A673 (cell line): ENCODE data around the gene XPOT. TPM values are rescaled to one million over a fixed set of nuclear protein-coding genes. Genes with fewer than 3 reads are reported as not detected.

Experiments
- BruUV-seq: library from RNA; stranded (reverse); fragments of 400-500 nt; replicated peaks from 2 replicates; lab custom pipeline; 2021; lab: Mats Ljungman, UMichigan
- CTCF ChIA-PET: fragments of 300-600 bp; sonication (Branson Sonifier 250); formaldehyde crosslinking; loops from one replicate; lab custom pipeline; 2022; ENCODE audit warnings: antibody characterized with exemption; lab: Charles Lee
- POLR2A ChIA-PET: fragments of 300-600 bp; sonication (Branson Sonifier 250); formaldehyde crosslinking; loops from one replicate; lab custom pipeline; 2022; ENCODE audit warnings: antibody characterized with exemption; ENCODE audit not compliant: low non-redundant PET; lab: Charles Lee
- DNase-seq: peaks from one replicate; pipeline ENCODE4 v3.0.0-alpha.2; 2015; ENCODE audit warnings: low spot score
- H3K27ac ChIP-seq: fragments of 200-600 bp; sonication (generic); 2 replicates; pipeline ENCODE4 v1.5.1; 2016; ENCODE audit warnings: mixed run types, low read depth, mild to moderate bottlenecking, mixed read lengths, antibody characterized with exemption, low read length; ENCODE audit not compliant: poor library complexity, severe bottlenecking
- H3K27me3 ChIP-seq: fragments of 200-600 bp; sonication (generic); replicated peaks from 2 replicates; pipeline ENCODE4 v1.6.1; 2017; ENCODE audit warnings: mixed run types, low read depth, mild to moderate bottlenecking, mixed read lengths, antibody characterized with exemption, low read length; ENCODE audit not compliant: insufficient read depth, poor library complexity
- H3K36me3 ChIP-seq: fragments of 200-600 bp; sonication (generic); 2 replicates; pipeline ENCODE4 v1.6.1; 2016; ENCODE audit warnings: mixed run types, mild to moderate bottlenecking, mixed read lengths, antibody characterized with exemption, low read length; ENCODE audit not compliant: insufficient read depth, poor library complexity, severe bottlenecking
- H3K4me1 ChIP-seq: fragments of 200-600 bp; sonication (generic); 2 replicates; pipeline ENCODE4 v1.6.1; 2017; ENCODE audit warnings: mixed run types, mild to moderate bottlenecking, mixed read lengths, antibody characterized with exemption, low read length; ENCODE audit not compliant: insufficient read depth, poor library complexity, severe bottlenecking
- H3K4me3 ChIP-seq: fragments of 200-600 bp; sonication (generic); 2 replicates; pipeline ENCODE4 v1.5.1; 2016; ENCODE audit warnings: low read depth, mixed run types, mild to moderate bottlenecking, mixed read lengths, low read length; ENCODE audit not compliant: poor library complexity, severe bottlenecking
- H3K9me3 ChIP-seq: fragments of 200-600 bp; sonication (generic); 2 replicates; pipeline ENCODE4 v1.6.1; 2016; ENCODE audit warnings: mixed run types, low read depth, mild to moderate bottlenecking, mixed read lengths, antibody characterized with exemption, low read length; ENCODE audit not compliant: poor library complexity, severe bottlenecking
- EZH2 ChIP-seq: fragments of 200-600 bp; sonication (generic); IDR thresholded peaks from 2 replicates; pipeline ENCODE4 v1.6.1; 2017; ENCODE audit warnings: borderline replicate concordance, low read depth, mild to moderate bottlenecking, mixed read lengths, antibody characterized with exemption, low read length; ENCODE audit not compliant: poor library complexity, severe bottlenecking
- intact Hi-C: fragments of 100-400 bp; cut with micrococcal nuclease; formaldehyde crosslinking; loops from one replicate; pipeline ENCODE4 v1.10.0; 2022; ENCODE audit not compliant: unreplicated experiment
- total RNA-seq: library from RNA; stranded (reverse); gene quantifications from 2 replicates; pipeline ENCODE4 v1.2.3, GENCODE V29; 2021
- TF ChIP-seq, protein P1 (sequence below): fragments of 300-800, 200-600 bp; sonication (generic); conservative IDR thresholded peaks from 2 replicates; pipeline ENCODE4 v1.5.1; 2017; ENCODE audit warnings: low read depth, mild to moderate bottlenecking, antibody characterized with exemption, low read length, moderate library complexity, mixed read lengths

Gene XPOT
- total RNA-seq, 1 experiment from 2014 or later, result 192 TPM

DNA sequence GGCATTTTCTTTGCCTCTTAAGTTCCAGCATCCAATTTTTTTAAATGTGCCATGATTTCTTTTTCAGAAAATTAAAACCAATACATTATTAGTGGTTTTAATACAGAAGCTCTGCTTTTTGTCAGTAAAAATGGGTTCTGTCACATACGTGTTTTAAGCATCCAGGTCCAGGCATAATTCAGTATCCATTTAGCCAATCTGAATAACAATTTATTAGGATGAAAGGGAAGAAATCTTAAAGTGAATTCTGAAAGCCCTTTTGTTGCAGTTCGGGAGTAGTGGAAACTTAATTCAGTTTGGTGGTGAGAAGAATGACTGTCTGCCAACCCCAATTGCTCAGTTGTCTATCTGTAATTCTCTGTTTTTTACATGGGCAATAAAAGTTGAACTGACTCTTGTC is 7.2 kb downstream of the XPOT start:
- Histone ChIP-seq H3K27ac (no peak overlapping the region), H3K4me3 (no peak overlapping the region), H3K36me3 (peaks cover 72% of the 10 kb centered on the region), H3K9me3 (no peaks in the 10 kb centered on the region), H3K27me3 (no peaks in the 10 kb centered on the region), H3K4me1 (peaks cover 25% of the 10 kb centered on the region)
- no TSS peak for BruUV-seq
- no peak for TF ChIP-seq EZH2
- TF ChIP-seq, protein P1, sequence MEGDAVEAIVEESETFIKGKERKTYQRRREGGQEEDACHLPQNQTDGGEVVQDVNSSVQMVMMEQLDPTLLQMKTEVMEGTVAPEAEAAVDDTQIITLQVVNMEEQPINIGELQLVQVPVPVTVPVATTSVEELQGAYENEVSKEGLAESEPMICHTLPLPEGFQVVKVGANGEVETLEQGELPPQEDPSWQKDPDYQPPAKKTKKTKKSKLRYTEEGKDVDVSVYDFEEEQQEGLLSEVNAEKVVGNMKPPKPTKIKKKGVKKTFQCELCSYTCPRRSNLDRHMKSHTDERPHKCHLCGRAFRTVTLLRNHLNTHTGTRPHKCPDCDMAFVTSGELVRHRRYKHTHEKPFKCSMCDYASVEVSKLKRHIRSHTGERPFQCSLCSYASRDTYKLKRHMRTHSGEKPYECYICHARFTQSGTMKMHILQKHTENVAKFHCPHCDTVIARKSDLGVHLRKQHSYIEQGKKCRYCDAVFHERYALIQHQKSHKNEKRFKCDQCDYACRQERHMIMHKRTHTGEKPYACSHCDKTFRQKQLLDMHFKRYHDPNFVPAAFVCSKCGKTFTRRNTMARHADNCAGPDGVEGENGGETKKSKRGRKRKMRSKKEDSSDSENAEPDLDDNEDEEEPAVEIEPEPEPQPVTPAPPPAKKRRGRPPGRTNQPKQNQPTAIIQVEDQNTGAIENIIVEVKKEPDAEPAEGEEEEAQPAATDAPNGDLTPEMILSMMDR, result no peak
- POLR2A ChIA-PET, result no interaction called here
- intact Hi-C loops, result loop anchor here (2.0 to 5.0 kb wide), 2 partner anchors 13 to 36 kb away; no protein-coding TSS in a partner anchor
- CTCF ChIA-PET, result no interaction called here
- no peak for DNase-seq

DNA sequence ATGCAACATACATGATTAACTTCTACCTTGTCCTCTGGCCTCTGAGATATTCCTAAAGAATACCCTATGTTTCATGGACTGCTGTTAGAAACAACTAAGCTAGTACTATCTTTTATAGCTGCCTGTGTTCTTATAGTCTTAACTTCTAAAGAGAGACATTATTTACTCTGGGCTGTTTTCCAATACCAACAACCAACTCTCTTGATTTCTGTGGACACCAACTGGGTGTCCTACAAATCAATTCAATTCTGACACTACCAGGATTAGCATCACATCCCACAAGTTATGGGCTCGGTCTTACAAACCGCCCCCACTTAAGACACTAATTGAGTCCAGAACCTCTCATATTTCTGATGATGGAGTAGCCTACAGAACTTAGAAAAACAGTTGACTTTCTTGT is 8.3 kb downstream of the XPOT start:
- intact Hi-C loops, result loop anchor here (5.0 kb wide), 1 partner anchor 35 kb away; no protein-coding TSS in a partner anchor
- POLR2A ChIA-PET, result no interaction called here
- H3K4me3 ChIP-seq, result no peak overlapping the region
- H3K4me1 ChIP-seq, result peaks cover 14% of the 10 kb centered on the region
- H3K27ac ChIP-seq, result no peak overlapping the region
- DNase-seq, result no peak
- no TSS peak for BruUV-seq
- H3K9me3 ChIP-seq, result no peaks in the 10 kb centered on the region
- H3K36me3 ChIP-seq, result peaks cover 83% of the 10 kb centered on the region
- no peak for TF ChIP-seq EZH2
- TF ChIP-seq, protein P1, result no peak
- H3K27me3 ChIP-seq, result no peaks in the 10 kb centered on the region
- CTCF ChIA-PET, result no interaction called here

DNA sequence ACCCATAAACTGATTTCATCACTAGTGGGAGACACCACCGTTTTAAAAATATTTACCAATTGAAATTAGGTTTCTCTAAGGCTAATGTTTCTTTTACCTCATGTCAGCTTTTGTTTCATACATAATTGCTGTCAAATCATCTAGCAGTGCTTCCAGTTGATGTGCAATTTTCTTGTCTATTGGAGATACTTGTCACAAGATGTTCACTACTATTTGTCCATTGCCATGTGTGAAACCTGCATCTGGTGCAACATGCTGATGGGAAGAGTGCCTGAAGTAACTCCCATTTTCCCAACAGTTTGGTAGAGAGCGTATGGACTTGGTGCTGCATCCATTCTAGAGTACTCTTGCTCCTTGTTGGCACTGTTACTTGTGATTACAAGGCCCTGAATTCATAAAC is 9.7 kb downstream of the XPOT start:
- Histone ChIP-seq H3K4me3 (no peak overlapping the region), H3K27me3 (no peaks in the 10 kb centered on the region), H3K4me1 (peaks cover under 1% of the 10 kb centered on the region), H3K27ac (no peak overlapping the region), H3K36me3 (peaks cover 95% of the 10 kb centered on the region), H3K9me3 (no peaks in the 10 kb centered on the region)
- intact Hi-C loops, result loop anchor here (5.0 kb wide), 1 partner anchor 33 kb away; no protein-coding TSS in a partner anchor
- ChIA-PET CTCF (no interaction called here), POLR2A (no interaction called here)
- no peak for DNase-seq
- no TSS peak for BruUV-seq
- TF ChIP-seq, protein P1, result no peak
- no peak for TF ChIP-seq EZH2
